ENCODE data around the gene ELFN1. TPM values are rescaled to one million over a fixed set of nuclear protein-coding genes. Genes with fewer than 3 reads are reported as not detected.

The ELFN1 gene
- total and polyA plus RNA-seq, 9 of the 15 experiments (the other 6 are each of a cell fraction or from before 2014, with no cell fraction given), result 0.04 to 0.64 (median 0.18) TPM; not detected in 2

GRCh38 chr7:1664711-1665548 lies 5.1 kb upstream of the ELFN1 start (continued):
- 0 out of 2 replicates have a peak, but pooled peaks have one; percentile 40 for TF ChIP-seq MYC (IDR thresholded peaks at IDR 0.05; ENCODE audit: low read depth, low read length)
- TF ChIP-seq MYC (CRISPR knock-in tag; IDR thresholded peaks at IDR 0.05; ENCODE audit: borderline replicate concordance, low read depth), result no peak
- TF ChIP-seq ZNF134 (CRISPR knock-in tag; conservative IDR thresholded peaks at IDR 0.05), result no peak
- TF ChIP-seq SP2 (IDR thresholded peaks at IDR 0.05; ENCODE audit: extremely low read depth, low read depth, low read length, poor library complexity, severe bottlenecking), result no peak
- TF ChIP-seq POLR2G (IDR thresholded peaks at IDR 0.05; ENCODE audit: low read depth, low read length), result 0 out of 2 replicates have a peak, but pooled peaks have one; percentile 18
- TF ChIP-seq NCOA4 (IDR thresholded peaks at IDR 0.05; ENCODE audit: partially characterized antibody), result no peak
- TF ChIP-seq, protein P1, sequence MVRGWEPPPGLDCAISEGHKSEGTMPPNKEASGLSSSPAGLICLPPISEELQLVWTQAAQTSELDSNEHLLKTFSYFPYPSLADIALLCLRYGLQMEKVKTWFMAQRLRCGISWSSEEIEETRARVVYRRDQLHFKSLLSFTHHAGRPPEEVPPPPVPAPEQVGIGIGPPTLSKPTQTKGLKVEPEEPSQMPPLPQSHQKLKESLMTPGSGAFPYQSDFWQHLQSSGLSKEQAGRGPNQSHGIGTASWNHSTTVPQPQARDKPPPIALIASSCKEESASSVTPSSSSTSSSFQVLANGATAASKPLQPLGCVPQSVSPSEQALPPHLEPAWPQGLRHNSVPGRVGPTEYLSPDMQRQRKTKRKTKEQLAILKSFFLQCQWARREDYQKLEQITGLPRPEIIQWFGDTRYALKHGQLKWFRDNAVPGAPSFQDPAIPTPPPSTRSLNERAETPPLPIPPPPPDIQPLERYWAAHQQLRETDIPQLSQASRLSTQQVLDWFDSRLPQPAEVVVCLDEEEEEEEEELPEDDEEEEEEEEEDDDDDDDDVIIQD (CRISPR knock-in tag; IDR thresholded peaks at IDR 0.05), result no peak
- TF ChIP-seq NFYB (IDR thresholded peaks at IDR 0.05; ENCODE audit: extremely low read depth, insufficient read length), result no peak
- no peak for TF ChIP-seq SP1 (CRISPR knock-in tag; IDR thresholded peaks at IDR 0.05)
- TF ChIP-seq MBD2 (IDR thresholded peaks at IDR 0.05; ENCODE audit: borderline replicate concordance, low read depth), result no peak
- no peak for TF ChIP-seq ZNF655 (CRISPR knock-in tag; IDR thresholded peaks at IDR 0.05)
- TF ChIP-seq SETDB1 (IDR thresholded peaks at IDR 0.05; ENCODE audit: low read length), result no peak
- no peak for TF ChIP-seq RBM17 (IDR thresholded peaks at IDR 0.05; ENCODE audit: borderline replicate concordance, low read depth, low read length)
- no peak for TF ChIP-seq CHD4 (IDR thresholded peaks at IDR 0.05; ENCODE audit: insufficient read depth, insufficient replicate concordance, low read depth, low read length, poor library complexity, severe bottlenecking)
- no peak for TF ChIP-seq ZSCAN32 (CRISPR knock-in tag; IDR thresholded peaks at IDR 0.05)
- no peak for TF ChIP-seq GATAD2A (IDR thresholded peaks at IDR 0.05)
- TF ChIP-seq ZBTB9 (CRISPR knock-in tag; IDR thresholded peaks at IDR 0.05), result no peak
